Ovary (tissue), 9 donors: ENCODE results near the gene ZNF341. TPM values are rescaled to one million over a fixed set of nuclear protein-coding genes. Genes with fewer than 3 reads are reported as not detected.

Experiments
- DNase-seq, 5 donors: peaks; one replicate each; pipeline ENCODE4 v3.0.0-alpha.2; 2019 to 2020
- H3K27ac ChIP-seq, 2 donors: fragments of 200-600 bp; one replicate each; pipeline versions ENCODE4 v1.5.1 to v1.8.0; 2019 to 2022
- H3K27me3 ChIP-seq: fragments of 200-600 bp; one replicate; pipeline ENCODE4 v1.8.0; 2022
- H3K36me3 ChIP-seq: fragments of 200-600 bp; sonication (generic); one replicate; pipeline ENCODE4 v1.5.1; 2019
- H3K4me1 ChIP-seq: one replicate; pipeline ENCODE4 v1.8.1; 2013; ENCODE audit warnings: mild to moderate bottlenecking, moderate library complexity; ENCODE audit not compliant: insufficient read depth
- H3K4me3 ChIP-seq: fragments of 200-600 bp; sonication (generic); one replicate; pipeline ENCODE4 v1.5.1; 2017
- H3K9me3 ChIP-seq, 2 donors: fragments of 200-600 bp in 1 of 2; sonication (generic) in 1 of 2; one replicate each; pipeline versions ENCODE4 v1.5.1 to v1.8.1; 2013 to 2019; ENCODE audit warnings: mild to moderate bottlenecking in 1 of 2, moderate library complexity in 1 of 2
- CTCF ChIP-seq, 3 donors: fragments of 450-650 bp in 2 of 3; fragments of 200-600 bp in 1 of 3; IDR thresholded peaks; one replicate each; pipeline versions ENCODE4 v1.5.1 to v1.8.0; 2016 to 2022; ENCODE audit warnings: antibody characterized with exemption in 3 of 3, mild to moderate bottlenecking in 1 of 3
- EP300 ChIP-seq: sonication (generic); formaldehyde crosslinking; IDR thresholded peaks from one replicate; pipeline ENCODE4 v1.6.1; 2017; ENCODE audit warnings: antibody characterized with exemption
- POLR2A ChIP-seq: fragments of 450-650 bp; IDR thresholded peaks from one replicate; pipeline ENCODE4 v1.6.1; 2017; ENCODE audit warnings: antibody characterized with exemption, mild to moderate bottlenecking, moderate library complexity
- WGBS, 3 donors: extraction: QIAGEN DNeasy Blood & Tissue Kit in 1 of 3; methylation state at CpG; one replicate each; pipeline versions ENCODE4 v1.1.5 to v1.1.7; 2013 to 2017; 5-methylcytosine and 5-hydroxymethylcytosine counted together
- intact Hi-C, 4 donors: fragments of 100-400 bp; cut with DNase I; formaldehyde crosslinking; loops; one replicate each; pipeline versions ENCODE4 v1.11.0 to v1.15.1; 2022 to 2023
- polyA plus RNA-seq, 2 donors: library from polyadenylated mRNA; stranded (reverse); fragments of 200-250 nt in 1 of 2; fragments of 350-450 nt in 1 of 2; fragmentation: Illumina TruSeq in 1 of 2; extraction: RNeasy Lipid Tissue Mini Kit (QIAGEN cat#74804) in 1 of 2; gene quantifications; one replicate each; pipeline ENCODE4 v1.2.3, GENCODE V29; 2013 to 2014
- total RNA-seq, 7 donors: library from RNA; depleted of rRNA in 2 of 7; stranded (reverse); fragments of >200 nt in 2 of 7; fragmentation: NEBNext Ultra II Directional in 3 of 7; extraction: Animal tissue kit (Norgen Biotek cat#: 25700) in 3 of 7; gene quantifications; one replicate each; pipeline versions ENCODE4 v1.1.0 to v1.2.4, GENCODE V29; 2016 to 2023
- donor health status: DM: no; HTN: no; CAD: no; lungs with moderate emphysema.
- donor health status: DM: no; HTN: no; CAD: no.
- donor health status: Bipolar disorder and iron deficiency.
- donor health status: DM: yes; HTN: yes; CAD: no.
- donor health status: DM: no; HTN: no; CAD: no.
- donor health status: DM: yes; HTN: yes; CAD: no.

The ZNF341 gene
- total and polyA plus RNA-seq, 9 donors = 1.2 to 3.8 (median 1.6) TPM

DNA sequence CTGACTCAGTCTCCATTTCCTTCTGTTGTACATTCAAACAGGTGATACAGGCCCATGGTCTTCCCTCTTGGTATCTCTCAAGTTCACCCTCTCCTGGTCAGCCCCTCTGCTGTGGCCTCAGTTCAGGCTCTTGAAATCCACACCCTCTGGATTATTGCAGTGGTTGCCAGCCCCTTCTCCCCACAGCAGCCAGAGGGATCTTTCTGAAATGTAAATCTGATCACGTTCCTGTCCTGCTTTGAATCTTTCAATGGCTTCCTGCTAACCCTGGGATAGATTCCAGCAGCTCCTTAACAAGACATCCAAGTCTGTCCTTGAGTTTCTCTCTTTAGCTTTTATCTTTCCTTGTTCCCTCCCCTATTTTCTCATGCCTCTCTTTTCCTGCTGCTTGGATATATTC, 101.5 kb downstream of the ZNF341 start:
- intact Hi-C loops = no loop called here
- Histone ChIP-seq H3K36me3 (no peaks in the 10 kb centered on the region), H3K27me3 (no peaks in the 10 kb centered on the region), H3K9me3 (no peaks in the 10 kb centered on the region), H3K4me1 (peaks cover 36% of the 10 kb centered on the region), H3K4me3 (no peak overlapping the region), H3K27ac (no peak overlapping the region)
- TF ChIP-seq EP300 (no peak), POLR2A (no peak)
- no peak for DNase-seq
- WGBS, 3 donors = 2 to 13% (median 4%) methylated on average over 1 of the region's 1 CpG

- H3K4me1 ChIP-seq = peaks cover 37% of the 10 kb centered on the region
- peak in 1 of 5 donors; percentile 50 for DNase-seq
- no peak overlapping the region for H3K4me3 ChIP-seq
- H3K27ac ChIP-seq = no peak overlapping the region
- no peaks in the 10 kb centered on the region for H3K9me3 ChIP-seq
- TF ChIP-seq POLR2A (no peak), EP300 (no peak)
- intact Hi-C loops = no loop called here
- 78 to 80% (median 78%) methylated on average over 9 of the region's 9 CpGs for WGBS, 3 donors
- no peaks in the 10 kb centered on the region for H3K36me3 ChIP-seq
- H3K27me3 ChIP-seq = no peaks in the 10 kb centered on the region
Measured at GRCh38 chr20:33835615-33836172, 103.9 kb downstream of the ZNF341 start.

DNA sequence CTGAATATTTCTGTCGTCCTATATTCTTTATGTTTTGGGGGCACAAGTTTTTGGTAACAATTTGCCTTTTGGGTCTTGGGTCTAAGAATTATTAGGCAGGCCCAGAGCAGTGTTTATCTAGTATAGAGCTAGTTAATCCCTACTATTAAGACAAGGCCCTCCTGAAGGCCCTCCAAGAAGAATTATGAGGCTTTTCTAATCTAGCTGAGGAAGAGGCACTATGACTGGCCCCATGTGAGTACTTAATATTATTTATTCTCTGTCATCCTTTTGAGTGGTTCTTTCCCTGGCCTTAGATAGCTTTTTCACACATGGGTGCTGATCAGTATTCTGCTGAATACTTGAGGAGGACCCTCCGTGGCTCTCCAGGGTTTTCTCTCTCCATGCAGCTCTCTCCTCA, 104.5 kb downstream of the ZNF341 start:
- no peaks in the 10 kb centered on the region for H3K9me3 ChIP-seq
- no peak overlapping the region for H3K27ac ChIP-seq
- DNase-seq = no peak
- no peak overlapping the region for H3K4me3 ChIP-seq
- intact Hi-C loops = no loop called here
- H3K36me3 ChIP-seq = no peaks in the 10 kb centered on the region
- no peaks in the 10 kb centered on the region for H3K27me3 ChIP-seq
- peaks cover 33% of the 10 kb centered on the region for H3K4me1 ChIP-seq
- TF ChIP-seq POLR2A (no peak), EP300 (no peak), CTCF (IDR thresholded peaks at IDR 0.05) (no peak)
- 72 to 90% (median 87%) methylated on average over 2 of the region's 2 CpGs for WGBS, 3 donors

DNA sequence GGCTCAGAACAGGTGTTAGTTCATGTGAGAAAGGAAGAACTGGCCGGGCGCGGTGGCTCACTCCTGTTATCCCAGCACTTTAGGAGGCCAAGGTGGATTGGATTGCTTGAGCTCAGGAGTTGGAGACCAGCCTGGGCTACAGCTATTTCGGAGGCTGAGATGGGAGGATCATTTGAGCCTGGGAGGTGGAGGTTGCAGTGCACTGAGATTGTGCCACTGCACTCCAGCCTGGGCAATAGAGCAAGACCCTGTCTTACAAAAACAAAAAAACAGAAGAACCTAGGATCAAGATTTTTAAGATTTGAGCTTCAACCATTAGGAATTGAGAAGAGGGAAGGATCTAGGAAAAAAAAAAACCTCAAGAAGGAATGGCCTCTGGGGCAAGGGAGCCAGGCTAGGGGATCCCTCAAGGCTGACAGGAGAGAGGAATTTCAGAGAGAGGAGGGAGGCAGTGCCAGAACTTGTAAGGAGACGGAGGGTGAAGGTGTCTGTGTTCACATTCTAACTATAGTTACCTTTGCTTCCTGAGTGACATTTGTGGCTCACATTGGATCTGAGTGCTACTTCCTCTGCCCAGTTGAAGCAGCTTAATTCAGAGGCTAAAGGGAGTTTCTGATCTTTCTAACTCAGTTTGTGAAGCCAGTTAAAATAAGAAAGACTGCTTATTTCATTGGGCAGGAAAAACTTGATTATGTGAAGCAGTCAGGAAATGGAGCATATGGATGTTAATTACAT, 105.5 kb downstream of the ZNF341 start:
- intact Hi-C loops = no loop called here
- peaks cover 32% of the 10 kb centered on the region for H3K4me1 ChIP-seq
- WGBS, 3 donors = 95 to 96% (median 96%) methylated on average over 5 of the region's 5 CpGs

More for the DNA sequence above, 105.5 kb downstream of the ZNF341 start:
- Histone ChIP-seq H3K27ac (no peak overlapping the region), H3K4me3 (no peak overlapping the region), H3K9me3 (no peaks in the 10 kb centered on the region), H3K27me3 (no peaks in the 10 kb centered on the region), H3K36me3 (no peaks in the 10 kb centered on the region)
- TF ChIP-seq POLR2A (no peak), EP300 (no peak), CTCF (IDR thresholded peaks at IDR 0.05) (no peak)
- no peak for DNase-seq
